Body of pancreas (tissue), 4 donors: ENCODE data around the gene VAV2. TPM values are rescaled to one million over a fixed set of nuclear protein-coding genes. Genes with fewer than 3 reads are reported as not detected.

Source experiments
- ATAC-seq: fragments of 150-250 bp; one replicate; pipeline ENCODE4 v1.9.1; 2016
- DNase-seq, 4 donors: peaks; one replicate each; pipeline ENCODE4 v3.0.0-alpha.2; 2019
- H3K27ac ChIP-seq, 4 donors: fragments of 200-600 bp; sonication (generic); 1 replicate in 3 of 4; 2 replicates in 1 of 4; pipeline versions ENCODE4 v1.5.1 to v1.6.1; 2016 to 2019; ENCODE audit warnings: mild to moderate bottlenecking in 1 of 4, mixed read lengths in 1 of 4, moderate library complexity in 1 of 4
- H3K27me3 ChIP-seq, 2 donors: fragments of 200-600 bp; sonication (generic); one replicate each; pipeline ENCODE4 v1.6.0; 2016; ENCODE audit warnings: mild to moderate bottlenecking in 1 of 2
- H3K36me3 ChIP-seq, 2 donors: fragments of 200-600 bp; sonication (generic); replicated peaks in 1 of 2; 2 replicates each; pipeline ENCODE4 v1.5.1; 2016; ENCODE audit warnings: low read depth in 2 of 2; ENCODE audit not compliant: insufficient read depth in 1 of 2
- H3K4me1 ChIP-seq: fragments of 200-600 bp; sonication (generic); one replicate; pipeline ENCODE4 v1.6.0; 2016
- H3K4me3 ChIP-seq, 2 donors: fragments of 200-600 bp; sonication (generic); 1 replicate in 1 of 2; 2 replicates in 1 of 2; pipeline ENCODE4 v1.5.1; 2016 to 2019
- H3K9me3 ChIP-seq, 3 donors: fragments of 200-600 bp; sonication (generic); 1 replicate in 2 of 3; 2 replicates in 1 of 3; pipeline ENCODE4 v1.5.1; 2016
- POLR2A ChIP-seq, 3 donors: fragments of 450-650 bp; IDR thresholded peaks; one replicate each; pipeline ENCODE4 v1.6.1; 2016; ENCODE audit warnings: antibody characterized with exemption in 3 of 3, mild to moderate bottlenecking in 2 of 3
- WGBS, 2 donors: methylation state at CpG; one replicate each; pipeline ENCODE4 v1.1.5; 2017; 5-methylcytosine and 5-hydroxymethylcytosine counted together
- intact Hi-C: fragments of 100-400 bp; cut with DNase I; formaldehyde crosslinking; loops from one replicate; pipeline ENCODE4 v1.15.1; 2023
- total RNA-seq, 2 donors: library from RNA; depleted of rRNA; stranded (reverse); fragments of >200 nt; gene quantifications; one replicate each; pipeline ENCODE4 v1.1.0, GENCODE V29; 2016
- TF ChIP-seq, protein P1 (sequence below), 7 experiments: fragments of 450-650 bp in 4 of 7; fragments of 200-600 bp in 3 of 7; sonication (generic) in 3 of 7; IDR thresholded peaks; one replicate each; pipeline ENCODE4 v1.5.1; 2016 to 2019; ENCODE audit warnings: antibody characterized with exemption in 7 of 7

VAV2 gene
- total RNA-seq, 2 donors from 2014 or later = 31.6 to 32.3 TPM

DNA sequence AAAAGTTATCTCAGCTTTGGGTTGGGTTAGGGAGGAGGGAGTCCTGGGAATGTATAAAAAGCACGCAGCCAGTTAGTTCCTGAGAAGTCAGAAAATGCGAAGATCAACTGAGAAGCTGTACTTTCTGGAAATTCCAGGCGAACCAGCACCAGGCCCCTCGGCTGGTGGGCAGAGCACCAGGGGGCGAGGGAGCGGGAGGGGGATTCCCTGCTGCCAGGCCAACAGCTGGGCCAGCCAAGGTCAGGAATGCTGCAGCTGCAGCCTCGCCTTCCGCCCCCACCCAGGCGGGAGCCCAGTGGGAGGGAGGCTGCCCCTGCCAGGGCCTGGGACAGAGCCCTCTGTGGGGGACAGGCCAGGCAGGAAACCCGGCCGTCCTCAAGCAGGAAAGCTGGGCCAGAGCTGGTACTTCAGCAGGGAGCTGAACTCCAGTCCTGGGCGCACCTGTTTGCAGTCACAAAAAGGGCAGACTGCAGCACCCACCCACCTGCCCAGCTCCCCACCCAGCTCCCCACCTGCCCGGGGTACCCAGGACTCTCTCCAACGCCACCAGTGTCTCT lies 35.5 kb downstream of the VAV2 start:
- peak; percentile 72 to 87 (median 84) for DNase-seq
- H3K36me3 ChIP-seq = no peaks in the 10 kb centered on the region
- H3K27me3 ChIP-seq = no peaks in the 10 kb centered on the region
- intact Hi-C loops = no loop called here
- TF ChIP-seq, protein P1, sequence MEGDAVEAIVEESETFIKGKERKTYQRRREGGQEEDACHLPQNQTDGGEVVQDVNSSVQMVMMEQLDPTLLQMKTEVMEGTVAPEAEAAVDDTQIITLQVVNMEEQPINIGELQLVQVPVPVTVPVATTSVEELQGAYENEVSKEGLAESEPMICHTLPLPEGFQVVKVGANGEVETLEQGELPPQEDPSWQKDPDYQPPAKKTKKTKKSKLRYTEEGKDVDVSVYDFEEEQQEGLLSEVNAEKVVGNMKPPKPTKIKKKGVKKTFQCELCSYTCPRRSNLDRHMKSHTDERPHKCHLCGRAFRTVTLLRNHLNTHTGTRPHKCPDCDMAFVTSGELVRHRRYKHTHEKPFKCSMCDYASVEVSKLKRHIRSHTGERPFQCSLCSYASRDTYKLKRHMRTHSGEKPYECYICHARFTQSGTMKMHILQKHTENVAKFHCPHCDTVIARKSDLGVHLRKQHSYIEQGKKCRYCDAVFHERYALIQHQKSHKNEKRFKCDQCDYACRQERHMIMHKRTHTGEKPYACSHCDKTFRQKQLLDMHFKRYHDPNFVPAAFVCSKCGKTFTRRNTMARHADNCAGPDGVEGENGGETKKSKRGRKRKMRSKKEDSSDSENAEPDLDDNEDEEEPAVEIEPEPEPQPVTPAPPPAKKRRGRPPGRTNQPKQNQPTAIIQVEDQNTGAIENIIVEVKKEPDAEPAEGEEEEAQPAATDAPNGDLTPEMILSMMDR (IDR thresholded peaks at IDR 0.05) = peak in 2 of 7 experiments; percentile 3 to 16
- TF ChIP-seq POLR2A (IDR thresholded peaks at IDR 0.05) = peak in 2 of 3 donors; percentile 28 to 45
- H3K4me3 ChIP-seq = no peak overlapping the region
- no peaks in the 10 kb centered on the region for H3K9me3 ChIP-seq
- WGBS, 2 donors = 15 to 16% methylated on average over 7 to 14 of the region's 14 CpGs
- peak overlapping the region; percentile 75 to 85 (median 77) for H3K27ac ChIP-seq
- peaks cover 56% of the 10 kb centered on the region for H3K4me1 ChIP-seq
- ATAC-seq = peak; percentile 82

DNA sequence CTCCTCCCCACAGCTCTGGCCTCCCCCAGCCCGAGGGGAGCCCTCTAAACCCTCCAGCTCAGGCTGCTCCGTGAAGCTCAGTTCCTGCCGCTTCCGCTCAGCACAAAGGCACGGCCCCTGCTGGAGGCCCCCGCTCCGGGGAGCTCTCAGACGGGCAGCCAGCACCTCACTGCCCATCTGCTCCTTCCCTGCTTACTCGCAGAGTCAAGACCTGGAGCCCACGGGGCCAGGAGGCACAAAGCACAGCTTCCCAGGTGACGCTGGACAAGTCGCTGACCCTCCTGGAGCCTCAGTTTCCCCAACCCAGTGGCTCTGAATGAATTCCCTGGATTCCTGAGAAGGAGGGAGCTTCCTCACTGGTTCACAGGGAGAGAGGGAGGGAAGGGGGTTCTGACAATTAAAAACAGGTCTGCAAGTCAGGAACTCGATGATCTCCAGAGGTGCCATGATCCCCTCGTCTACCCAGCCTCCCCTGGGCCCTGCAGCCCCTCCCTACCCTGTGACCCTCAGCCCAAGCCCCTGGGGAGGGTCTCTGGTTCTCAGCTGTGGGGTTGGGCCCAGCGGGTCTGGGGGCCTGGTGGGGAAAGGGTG lies 36.2 kb downstream of the VAV2 start:
- Histone ChIP-seq H3K36me3 (no peaks in the 10 kb centered on the region), H3K27me3 (no peaks in the 10 kb centered on the region), H3K4me3 (no peak overlapping the region), H3K4me1 (peaks cover 56% of the 10 kb centered on the region), H3K9me3 (no peaks in the 10 kb centered on the region), H3K27ac (peak overlapping the region; percentile 59 to 79 (median 75))
- peak in 3 of 4 donors; percentile 33 to 63 (median 48) for DNase-seq
- TF ChIP-seq, protein P1 (IDR thresholded peaks at IDR 0.05) = no peak
- TF ChIP-seq POLR2A (IDR thresholded peaks at IDR 0.05) = no peak
- intact Hi-C loops = no loop called here
- ATAC-seq = peak; percentile 38
- 12 to 26% methylated on average over 3 to 12 of the region's 15 CpGs for WGBS, 2 donors

DNA sequence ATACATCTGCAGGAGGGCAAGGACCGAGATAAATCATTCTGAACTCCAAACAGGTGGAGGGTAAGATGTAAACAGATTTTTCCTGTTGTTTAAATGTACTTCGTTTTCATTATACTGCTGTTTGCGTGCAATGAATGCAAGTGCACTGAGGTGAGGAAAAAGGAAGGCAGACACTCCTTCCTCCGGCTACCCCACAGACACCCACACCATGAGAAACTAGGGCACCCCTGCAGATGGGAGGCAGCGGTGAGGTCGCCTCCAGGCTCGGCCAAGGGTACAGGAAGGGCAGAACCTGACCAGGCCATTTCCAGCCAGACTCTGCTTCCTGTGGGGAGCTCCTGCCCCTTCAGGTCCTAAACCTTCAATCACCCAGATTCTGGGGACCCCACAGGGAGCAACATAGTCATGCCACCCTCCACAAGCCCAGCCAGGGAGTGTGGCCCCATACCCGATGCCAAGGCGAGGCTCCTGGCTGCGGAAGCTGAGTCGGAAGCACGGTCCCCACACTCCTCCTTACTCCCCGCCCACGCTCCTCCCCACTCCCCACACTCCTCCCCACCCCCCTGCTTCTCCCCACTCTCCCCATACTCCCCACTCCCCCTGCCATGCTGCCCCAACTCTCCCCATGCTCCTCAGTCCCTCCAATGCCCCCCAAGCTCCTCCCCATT lies 37.1 kb downstream of the VAV2 start:
- 37 to 41% methylated on average over 12 to 13 of the region's 14 CpGs for WGBS, 2 donors
- intact Hi-C loops = no loop called here
- TF ChIP-seq POLR2A (IDR thresholded peaks at IDR 0.05) = no peak
- Histone ChIP-seq H3K9me3 (no peaks in the 10 kb centered on the region), H3K27ac (peak overlapping the region; percentile 41 to 75 (median 56)), H3K4me1 (peaks cover 54% of the 10 kb centered on the region), H3K36me3 (no peaks in the 10 kb centered on the region), H3K4me3 (no peak overlapping the region), H3K27me3 (no peaks in the 10 kb centered on the region)
- DNase-seq = peak in 1 of 4 donors; percentile 27
- no peak for ATAC-seq

DNA sequence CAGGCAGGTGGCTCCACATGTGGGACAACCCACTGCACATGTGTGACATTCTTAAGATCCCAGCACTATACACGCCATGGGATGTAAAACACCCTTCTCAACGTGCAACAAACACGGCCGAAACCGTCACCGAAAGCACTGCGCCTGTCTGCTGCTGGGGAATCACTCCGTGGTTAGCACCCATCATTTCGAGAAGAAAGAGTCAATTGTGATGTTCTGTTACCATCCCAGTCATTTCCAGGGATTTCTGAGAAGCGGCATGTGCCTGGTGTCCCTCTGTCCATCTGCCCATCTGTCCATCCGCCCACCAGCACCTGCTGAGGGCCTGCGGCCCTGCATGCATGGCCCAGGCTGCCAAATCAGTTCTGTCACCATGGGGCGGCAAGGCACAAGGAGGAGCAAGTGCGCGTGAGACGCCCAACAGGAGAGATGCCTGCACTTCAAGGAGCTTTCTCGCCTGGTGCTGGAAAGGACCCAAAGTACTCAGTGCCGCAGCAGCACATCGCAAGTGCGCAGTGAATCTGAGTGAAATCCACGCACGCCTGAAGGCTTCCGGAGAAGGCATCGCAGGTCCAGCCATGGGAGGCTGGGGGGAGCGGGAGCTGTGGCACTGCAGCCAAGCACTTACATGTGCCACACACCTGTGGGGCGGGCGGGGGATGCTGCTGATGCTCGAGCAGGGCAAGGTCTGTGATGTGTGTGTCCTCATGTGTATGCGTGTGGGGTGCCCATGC lies 38.0 kb downstream of the VAV2 start:
- Histone ChIP-seq H3K27ac (no peak overlapping the region), H3K27me3 (no peaks in the 10 kb centered on the region), H3K36me3 (no peaks in the 10 kb centered on the region), H3K9me3 (no peaks in the 10 kb centered on the region), H3K4me3 (no peak overlapping the region), H3K4me1 (peaks cover 46% of the 10 kb centered on the region)
- ATAC-seq (no peak), DNase-seq (no peak)
- 87 to 91% methylated on average over 16 to 29 of the region's 29 CpGs for WGBS, 2 donors
- intact Hi-C loops = no loop called here
- TF ChIP-seq POLR2A (IDR thresholded peaks at IDR 0.05) = no peak
- TF ChIP-seq, protein P1 (IDR thresholded peaks at IDR 0.05) = no peak

DNA sequence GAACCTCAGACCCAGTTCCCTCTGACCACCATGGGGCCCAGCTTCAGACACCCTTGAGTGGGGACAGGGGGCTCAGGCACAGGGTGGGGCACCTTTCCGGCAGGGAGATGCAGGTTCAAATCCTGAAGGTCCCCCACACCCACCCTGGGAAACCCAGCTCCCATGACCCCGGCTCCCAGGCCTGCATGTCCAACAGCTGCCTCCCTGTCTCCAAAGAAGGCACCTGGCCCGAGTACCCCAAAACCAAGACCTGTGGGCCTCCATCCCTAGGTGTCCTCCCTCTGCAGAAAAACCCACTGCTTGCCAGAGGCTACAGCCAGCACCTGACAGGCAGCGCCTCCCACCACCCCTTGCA lies 38.5 kb downstream of the VAV2 start:
- no peaks in the 10 kb centered on the region for H3K36me3 ChIP-seq
- H3K9me3 ChIP-seq = no peaks in the 10 kb centered on the region
- H3K27ac ChIP-seq = no peak overlapping the region
- DNase-seq (no peak), ATAC-seq (no peak)
- H3K4me1 ChIP-seq = peaks cover 40% of the 10 kb centered on the region
- intact Hi-C loops = no loop called here
- no peaks in the 10 kb centered on the region for H3K27me3 ChIP-seq
- H3K4me3 ChIP-seq = no peak overlapping the region
- 96 to 100% methylated on average over 1 to 4 of the region's 4 CpGs for WGBS, 2 donors
- TF ChIP-seq POLR2A (IDR thresholded peaks at IDR 0.05) = no peak
- TF ChIP-seq, protein P1 (IDR thresholded peaks at IDR 0.05) = no peak
